ENCODE data around the gene KRTAP5-9.
"Not testable (repeated sequence)": the region's sequence is repeated elsewhere in the genome, so short reads cannot be mapped to it uniquely, and the experiment has no call there.

Gene KRTAP5-9

GRCh38 chr11:71548120-71548519, at the start of gene KRTAP5-9:
Gene KRTAP5-9 (plus strand): TSS chr11:71548420. CDS start chr11:71548658, 238 bp downstream.
- DNase-seq (ENCODE audit: low read depth) = no peak

DNA sequence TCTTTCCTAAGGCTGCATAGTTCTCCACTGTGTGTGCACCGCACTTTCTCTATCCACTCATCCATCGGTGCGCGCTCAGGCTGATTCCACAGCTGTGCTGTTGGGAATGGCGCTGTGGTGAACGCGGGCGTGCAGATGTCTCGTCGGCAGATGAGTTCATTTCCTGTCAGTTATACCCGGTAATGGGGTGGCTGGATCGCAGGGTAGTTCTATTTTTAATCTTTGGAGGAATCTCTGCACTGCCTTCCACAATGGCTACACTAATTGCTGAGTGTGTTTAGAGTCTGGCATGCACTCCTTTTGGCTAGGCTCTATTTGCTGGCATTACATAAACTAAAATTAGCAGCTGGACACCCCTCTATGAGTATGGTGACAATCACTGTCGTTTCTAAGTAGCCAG, 49.1 kb upstream of the KRTAP5-9 start:
- no peak for DNase-seq (ENCODE audit: low read depth)

GRCh38 chr11:71499546-71499945, 48.7 kb upstream of the KRTAP5-9 start:
- no peak for DNase-seq (ENCODE audit: low read depth)

- DNase-seq (ENCODE audit: low read depth) = no peak
These were observed 47.6 kb upstream of the KRTAP5-9 start for GRCh38 chr11:71500601-71501021.

GRCh38 chr11:71501071-71501985, 46.9 kb upstream of the KRTAP5-9 start:
- DNase-seq (ENCODE audit: low read depth) = no peak

DNA sequence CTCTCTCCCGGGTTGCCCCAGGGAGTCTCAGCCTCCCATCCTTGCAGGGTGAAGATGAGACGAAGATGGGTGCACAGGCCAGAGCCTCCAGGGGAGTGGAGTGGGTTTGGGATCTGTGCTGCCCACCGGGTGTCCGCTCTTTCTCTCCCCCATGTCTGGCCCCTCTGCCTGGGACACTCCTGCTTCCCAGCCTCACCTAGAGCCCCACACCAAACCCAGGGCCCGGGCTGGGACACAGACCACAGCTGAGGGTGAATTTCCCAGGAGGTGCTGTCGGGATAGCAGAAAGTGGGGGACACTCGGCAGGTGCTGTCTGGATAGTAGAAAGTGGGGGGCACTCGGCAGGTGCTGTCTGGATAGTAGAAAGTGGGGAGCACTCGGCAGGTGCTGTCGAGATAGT, 46.2 kb upstream of the KRTAP5-9 start:
- DNase-seq (ENCODE audit: low read depth) = no peak

DNA sequence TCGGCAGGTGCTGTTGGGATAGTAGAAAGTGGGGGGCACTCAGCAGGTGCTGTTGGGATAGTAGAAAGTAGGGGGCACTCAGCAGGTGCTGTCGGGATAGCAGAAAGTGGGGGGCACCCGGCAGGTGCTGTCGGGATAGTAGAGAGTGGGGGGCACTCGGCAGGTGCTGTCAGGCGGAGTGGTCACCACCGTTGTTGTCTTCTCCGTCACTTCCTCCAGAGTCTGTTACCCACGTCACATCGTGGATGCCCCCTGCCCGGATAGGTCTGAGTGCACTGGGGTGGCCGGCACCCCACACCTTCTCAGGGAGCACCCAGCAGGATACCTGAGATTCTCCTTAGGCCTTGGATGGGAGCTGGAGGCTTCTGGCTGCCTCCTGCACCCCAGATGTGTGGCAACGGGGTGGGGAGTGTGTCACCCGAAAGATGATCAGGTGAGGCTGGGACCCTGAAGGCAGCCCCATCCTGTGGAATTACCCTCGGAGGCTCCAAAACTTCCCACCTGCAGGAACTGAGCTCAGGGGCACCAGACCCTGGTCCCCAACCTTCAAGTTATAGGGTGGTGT, 45.3 kb upstream of the KRTAP5-9 start:
- DNase-seq (ENCODE audit: low read depth) = no peak

DNA sequence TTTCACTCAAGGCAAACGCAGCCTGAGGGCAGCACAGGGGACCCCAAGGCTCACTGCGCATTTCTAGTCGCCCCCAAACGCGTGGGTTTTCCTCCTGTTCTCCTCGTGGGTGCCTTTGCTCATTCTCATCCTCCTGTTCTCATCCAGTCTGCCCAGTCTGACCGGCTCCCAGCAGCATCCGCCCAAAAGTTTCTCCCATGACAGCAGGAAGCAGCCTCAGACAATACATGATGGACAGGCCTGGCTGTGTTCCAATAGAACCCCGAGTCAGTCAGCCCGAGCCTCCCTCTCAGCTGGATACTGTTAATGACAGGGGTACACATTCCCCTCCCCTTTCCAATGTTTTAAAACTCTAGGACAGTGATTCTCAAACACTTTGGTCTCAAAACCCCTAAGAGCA, 43.7 kb upstream of the KRTAP5-9 start:
- DNase-seq (ENCODE audit: low read depth) = no peak

GRCh38 chr11:71505001-71505400, 43.2 kb upstream of the KRTAP5-9 start:
- DNase-seq (ENCODE audit: low read depth) = no peak

GRCh38 chr11:71505781-71506180, 42.4 kb upstream of the KRTAP5-9 start:
- no peak for DNase-seq (ENCODE audit: low read depth)

GRCh38 chr11:71507102-71507501, 41.1 kb upstream of the KRTAP5-9 start:
- DNase-seq (ENCODE audit: low read depth) = no peak

- no peak for DNase-seq (ENCODE audit: low read depth)
These were observed 29.4 kb upstream of the KRTAP5-9 start for GRCh38 chr11:71518506-71519471.

DNA sequence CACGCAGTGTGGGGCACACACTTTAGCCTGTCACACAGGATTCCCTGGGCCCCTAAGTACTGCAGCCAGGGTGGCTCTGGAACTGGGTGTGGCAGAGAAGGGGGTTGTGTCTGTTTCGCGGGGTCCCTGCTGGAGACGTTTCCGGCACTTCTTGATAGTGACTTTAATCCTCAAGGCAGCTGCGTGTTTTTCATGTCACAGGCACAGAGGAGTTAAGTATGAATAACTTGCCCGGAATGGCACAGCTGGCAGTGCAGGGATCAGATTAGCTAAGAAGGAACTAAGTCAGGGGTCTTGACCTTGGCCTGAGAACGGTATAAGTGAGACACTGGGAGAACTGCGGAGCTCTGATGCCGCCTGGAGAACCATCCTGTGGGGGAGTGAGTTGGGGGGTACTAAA, 28.7 kb upstream of the KRTAP5-9 start:
- DNase-seq (ENCODE audit: low read depth) = no peak

DNA sequence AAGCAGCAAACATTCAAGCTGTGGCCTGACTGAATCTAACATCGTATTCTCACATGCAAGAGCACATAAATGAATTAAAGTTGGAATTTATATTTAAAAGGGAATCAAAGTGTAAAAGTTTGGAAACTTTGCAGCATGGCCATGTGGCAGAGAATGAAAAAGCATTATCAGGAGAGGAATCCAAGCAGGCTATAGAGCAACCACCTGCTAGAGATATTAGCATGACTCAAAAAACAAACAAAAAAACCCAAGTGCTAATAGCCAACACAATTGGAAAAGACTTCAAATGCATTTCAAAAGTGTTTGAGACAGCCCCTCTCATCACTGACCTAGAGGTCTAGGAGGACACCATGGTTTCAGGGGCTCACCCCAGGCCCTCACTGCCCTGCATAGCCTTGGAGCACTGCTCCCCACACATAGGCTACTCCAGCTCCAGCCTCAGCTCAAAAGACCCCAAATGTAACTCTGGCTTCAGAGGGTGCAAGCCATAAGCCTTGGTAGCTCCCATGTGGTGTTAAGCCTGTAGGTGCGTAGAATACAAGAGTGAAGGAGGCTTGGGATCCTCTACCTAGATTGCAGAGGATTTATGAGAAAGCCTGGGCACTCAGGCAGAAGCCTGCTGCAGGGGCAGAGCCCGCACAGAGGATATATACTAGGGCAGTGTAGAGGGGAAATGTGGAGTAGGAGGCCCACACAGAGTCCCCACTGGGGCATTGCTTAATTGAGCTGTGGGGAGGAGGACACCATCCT, 22.9 kb upstream of the KRTAP5-9 start:
- no peak for DNase-seq (ENCODE audit: low read depth)

- DNase-seq (ENCODE audit: low read depth) = no peak
These were observed 22.2 kb upstream of the KRTAP5-9 start for GRCh38 chr11:71525938-71526495.

- not testable (repeated sequence) for DNase-seq (ENCODE audit: low read depth)
These were observed 21.2 kb upstream of the KRTAP5-9 start, which contains the start of gene KRTAP5-7 for GRCh38 chr11:71526796-71527575. Gene KRTAP5-7 (plus strand): TSS chr11:71527267. CDS start chr11:71527301, 34 bp downstream.

GRCh38 chr11:71527576-71528210, 20.5 kb upstream of the KRTAP5-9 start:
- DNase-seq (ENCODE audit: low read depth) = no peak

DNA sequence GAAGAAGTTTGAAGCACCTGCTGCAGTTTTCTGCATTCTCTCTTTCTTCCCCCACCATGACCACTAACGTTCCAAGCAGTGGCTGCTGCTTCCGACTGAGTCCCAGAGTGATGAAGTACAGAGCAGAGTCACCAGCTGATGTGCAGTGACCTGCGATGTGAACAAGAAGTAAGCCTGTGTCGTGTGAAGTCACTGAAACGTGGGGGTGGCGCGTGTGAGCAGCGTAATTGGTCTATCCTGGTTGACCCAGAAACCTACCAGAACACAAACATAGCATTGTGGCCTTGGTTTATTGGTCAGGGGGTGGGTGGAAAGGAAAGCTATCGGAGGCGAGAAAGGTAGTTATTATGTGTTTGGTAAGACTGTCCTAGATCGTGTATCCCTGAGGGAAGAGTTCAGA, 17.6 kb upstream of the KRTAP5-9 start:
- DNase-seq (ENCODE audit: low read depth) = no peak

DNA sequence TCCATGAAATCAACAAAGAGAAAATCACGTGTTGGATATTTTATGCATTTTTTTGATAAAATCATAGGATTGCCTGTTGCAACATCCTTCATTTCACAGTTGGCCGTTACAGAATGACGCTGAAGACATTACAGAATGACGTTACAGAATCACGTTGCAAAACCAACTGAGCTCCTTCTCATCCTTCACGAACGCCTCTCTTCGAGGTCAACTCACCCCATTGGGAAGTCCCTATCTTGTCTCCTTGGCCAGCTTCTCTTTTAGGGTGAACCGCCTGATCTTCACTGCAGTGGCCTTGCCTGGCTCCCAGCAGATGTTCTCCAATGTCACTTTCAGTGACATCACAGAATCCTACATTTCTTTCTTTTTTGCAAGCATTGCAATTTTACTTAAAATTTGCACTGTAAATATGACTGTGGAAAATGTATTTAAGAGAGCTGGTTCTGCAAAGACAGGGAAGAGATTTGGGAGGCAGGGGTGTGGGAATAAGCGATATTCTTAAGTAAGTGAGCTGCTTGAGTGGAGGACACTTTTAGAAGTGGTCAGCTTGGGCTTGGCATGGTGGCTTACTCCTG, 16.1 kb upstream of the KRTAP5-9 start:
- no peak for DNase-seq (ENCODE audit: low read depth)

Measured in stimulated activated CD4-positive, alpha-beta T cell treated with anti-CD3 and anti-CD28 coated beads, Interleukin-2, amount 100 ng/mL, for 4 hours (primary cell).